Activated CD4-positive, alpha-beta T cell treated with anti-CD3 and anti-CD28 coated beads, Interleukin-2, amount 10 ng/mL, durations not matched to agents 24 days and 14 days (primary cell): ENCODE results near the gene PSMC3IP. TPM values are rescaled to one million over a fixed set of nuclear protein-coding genes. Genes with fewer than 3 reads are reported as not detected.

Experiments used
- DNase-seq: peaks from one replicate; pipeline ENCODE4 v3.0.0; 2022
- H3K27ac Mint-ChIP-seq: one replicate; pipeline ENCODE4 v1.8.0; 2022; ENCODE audit warnings: mild to moderate bottlenecking, mixed read lengths
- H3K27me3 Mint-ChIP-seq: one replicate; pipeline ENCODE4 v1.8.0; 2022; ENCODE audit warnings: mixed read lengths
- H3K36me3 Mint-ChIP-seq: one replicate; pipeline ENCODE4 v1.8.0; 2022; ENCODE audit warnings: low read depth, mild to moderate bottlenecking, mixed read lengths
- H3K4me1 Mint-ChIP-seq: one replicate; pipeline ENCODE4 v1.8.0; 2021; ENCODE audit warnings: mixed read lengths
- H3K4me3 Mint-ChIP-seq: one replicate; pipeline ENCODE4 v1.8.0; 2022; ENCODE audit warnings: mild to moderate bottlenecking, moderate library complexity, mixed read lengths
- H3K9me3 Mint-ChIP-seq: one replicate; pipeline ENCODE4 v1.8.0; 2021; ENCODE audit warnings: mixed read lengths
- intact Hi-C: fragments of 100-400 bp; cut with micrococcal nuclease; formaldehyde crosslinking; loops from one replicate; pipeline ENCODE4 v1.15.1; 2023
- total RNA-seq: library from RNA; stranded (reverse); gene quantifications from 2 replicates; pipeline ENCODE4 v1.2.3, GENCODE V29; 2022

PSMC3IP gene
- total RNA-seq, 1 donor from 2014 or later: 29.1 TPM

DNA sequence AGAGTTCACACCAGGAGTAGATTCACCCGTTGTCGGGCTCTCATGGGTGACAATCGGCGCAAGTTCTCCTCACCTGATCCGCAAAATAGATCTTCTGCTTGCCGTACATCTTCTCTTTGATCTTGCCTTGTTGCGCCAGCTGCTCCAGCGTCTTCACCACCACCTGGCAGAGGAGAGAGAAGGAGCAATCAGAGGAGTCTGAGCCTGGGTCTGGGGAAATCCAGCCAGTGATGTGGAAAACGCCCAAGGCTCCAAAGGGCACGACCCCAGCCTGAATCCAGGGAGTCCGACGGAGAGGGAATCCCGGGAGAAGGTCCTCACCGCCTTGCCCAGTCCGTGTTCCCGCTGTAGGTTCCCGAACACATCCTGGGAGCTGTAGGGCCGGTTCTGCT, 393 bp downstream of the PSMC3IP start:
- H3K27me3 Mint-ChIP-seq: no peaks in the 10 kb centered on the region
- H3K4me3 Mint-ChIP-seq: peak overlapping the region; percentile 88
- H3K9me3 Mint-ChIP-seq: no peaks in the 10 kb centered on the region
- peaks cover 31% of the 10 kb centered on the region for H3K4me1 Mint-ChIP-seq
- intact Hi-C loops: loop anchor here (1.0 to 5.0 kb wide), 5 partner anchors 10 to 245 kb away; partner anchors contain the start of genes BECN1, COASY, MLX and RETREG3
- peak; percentile 69 for DNase-seq
- H3K36me3 Mint-ChIP-seq: peaks cover 49% of the 10 kb centered on the region
- H3K27ac Mint-ChIP-seq: peak overlapping the region; percentile 96

DNA sequence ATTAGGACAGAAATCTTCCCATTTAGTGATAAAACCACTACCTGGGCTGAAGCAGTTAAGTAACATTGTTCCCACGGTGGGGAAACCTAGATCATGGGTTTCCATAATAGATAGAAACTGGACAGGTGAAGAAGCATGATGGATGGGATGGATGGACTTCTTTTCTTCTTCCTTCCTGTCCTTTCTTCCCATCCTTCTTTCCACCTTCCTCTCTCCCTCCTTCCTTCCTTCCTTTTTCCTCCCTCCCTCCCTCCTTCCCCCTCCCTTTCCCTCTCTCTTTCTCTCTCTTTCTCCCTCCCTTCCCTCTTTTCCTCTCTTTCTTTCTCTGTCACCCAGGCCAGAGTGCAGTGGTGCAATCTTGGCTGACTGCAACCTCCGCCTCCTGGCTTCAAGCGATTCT, 3.1 kb downstream of the PSMC3IP start:
- DNase-seq: no peak
- intact Hi-C loops: no loop called here
- peaks cover 59% of the 10 kb centered on the region for H3K36me3 Mint-ChIP-seq
- H3K27ac Mint-ChIP-seq: no peak overlapping the region
- no peak overlapping the region for H3K4me3 Mint-ChIP-seq
- H3K9me3 Mint-ChIP-seq: no peaks in the 10 kb centered on the region
- no peaks in the 10 kb centered on the region for H3K27me3 Mint-ChIP-seq
- H3K4me1 Mint-ChIP-seq: peaks cover 34% of the 10 kb centered on the region

DNA sequence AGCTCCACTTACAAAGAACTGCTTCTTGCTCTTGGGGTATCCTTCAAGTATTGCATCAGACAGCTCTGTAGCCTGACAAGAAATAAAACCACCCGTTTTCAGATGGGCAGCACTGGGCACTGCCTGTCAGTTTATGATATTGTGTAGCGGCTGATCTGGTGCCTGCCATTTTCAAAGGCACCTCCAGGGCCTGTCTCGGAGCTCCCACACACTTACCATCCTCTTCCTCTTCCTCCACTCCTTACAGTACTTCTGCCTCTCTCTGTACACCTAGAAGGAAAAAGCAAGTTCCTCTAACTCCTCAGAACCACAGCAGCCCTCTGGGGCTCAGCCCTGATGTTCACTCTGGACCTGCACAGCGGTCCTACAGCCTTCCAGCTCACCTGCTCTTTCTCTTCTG, 4.4 kb downstream of the PSMC3IP start:
- H3K36me3 Mint-ChIP-seq: peaks cover 64% of the 10 kb centered on the region
- H3K27ac Mint-ChIP-seq: no peak overlapping the region
- H3K4me3 Mint-ChIP-seq: no peak overlapping the region
- H3K27me3 Mint-ChIP-seq: no peaks in the 10 kb centered on the region
- intact Hi-C loops: no loop called here
- no peak for DNase-seq
- peaks cover 36% of the 10 kb centered on the region for H3K4me1 Mint-ChIP-seq
- no peaks in the 10 kb centered on the region for H3K9me3 Mint-ChIP-seq

DNA sequence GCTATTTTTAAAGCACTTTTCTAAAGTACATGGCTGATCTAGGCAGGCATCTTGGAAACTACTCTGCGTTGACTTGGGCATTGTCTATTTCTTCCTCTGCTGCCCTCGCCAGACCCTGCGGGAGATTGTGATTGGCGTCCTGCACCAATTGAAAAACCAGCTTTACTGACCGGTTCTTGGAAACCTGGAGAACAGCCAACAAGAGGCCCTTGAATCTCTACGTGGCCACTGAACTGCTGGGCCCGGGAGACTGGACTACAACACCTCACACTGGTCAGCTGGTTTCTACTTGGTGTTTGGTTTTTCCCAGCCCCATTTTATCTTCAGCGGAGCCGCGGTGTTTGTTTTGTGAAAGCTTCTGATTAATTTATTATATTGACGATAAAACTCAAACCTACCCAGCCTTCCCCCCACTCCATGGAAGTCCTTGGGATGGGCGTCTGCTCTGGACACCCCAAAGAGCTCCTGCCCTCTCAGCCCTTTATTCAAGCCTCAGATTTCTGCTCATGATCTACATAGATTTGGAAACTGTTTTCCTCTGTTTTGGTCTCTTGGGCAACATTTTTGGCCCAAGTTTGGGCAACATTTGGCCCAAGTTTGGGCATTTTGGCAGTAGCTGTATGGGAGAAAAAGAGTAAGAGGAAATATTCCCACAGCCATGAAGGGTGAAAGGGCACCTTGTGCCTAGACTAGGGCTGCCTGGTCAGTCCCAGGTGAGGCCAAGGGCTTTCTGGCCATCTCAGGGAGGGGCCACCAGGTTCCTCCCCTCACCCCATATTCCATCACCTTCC, 5.9 kb downstream of the PSMC3IP start:
- H3K27ac Mint-ChIP-seq: no peak overlapping the region
- no peaks in the 10 kb centered on the region for H3K27me3 Mint-ChIP-seq
- DNase-seq: no peak
- peaks cover 35% of the 10 kb centered on the region for H3K4me1 Mint-ChIP-seq
- intact Hi-C loops: no loop called here
- H3K36me3 Mint-ChIP-seq: peaks cover 64% of the 10 kb centered on the region
- H3K4me3 Mint-ChIP-seq: no peak overlapping the region
- H3K9me3 Mint-ChIP-seq: no peaks in the 10 kb centered on the region

DNA sequence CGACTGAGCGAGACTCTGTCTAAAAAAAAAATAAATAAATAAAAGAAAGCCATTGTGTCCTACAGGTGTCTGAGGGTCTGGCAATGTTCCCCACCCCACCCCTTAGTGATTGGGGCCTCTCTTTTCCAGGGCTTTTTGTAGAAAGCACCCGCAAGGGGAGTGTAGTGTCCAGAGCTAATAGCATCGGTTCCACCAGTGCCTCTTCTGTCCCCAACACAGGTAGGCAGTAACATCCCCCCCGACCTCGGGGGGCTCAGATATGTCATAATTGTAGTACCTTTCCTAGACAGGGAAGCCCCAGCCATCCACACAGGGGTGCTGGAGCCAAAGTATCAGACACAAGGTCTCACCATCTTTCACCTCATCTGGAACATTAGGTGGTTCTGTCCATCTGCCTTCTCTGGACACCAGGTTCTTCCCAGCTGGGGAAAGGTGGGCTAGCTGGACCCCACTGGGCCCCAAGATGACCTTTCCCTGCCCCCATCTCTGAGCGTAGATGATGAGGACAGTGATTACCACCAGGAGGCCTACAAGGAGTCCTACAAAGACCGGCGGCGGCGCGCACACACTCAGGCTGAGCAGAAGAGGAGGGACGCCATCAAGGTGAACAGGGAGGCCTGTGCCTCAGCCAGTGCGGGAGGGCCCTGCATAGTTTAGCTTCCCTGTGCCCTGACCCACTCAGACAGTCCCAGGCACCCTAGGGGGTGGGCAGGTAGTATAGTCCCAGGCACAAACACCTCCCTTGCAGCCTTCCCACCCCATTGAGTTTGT, 9.0 kb downstream of the PSMC3IP start:
- intact Hi-C loops: no loop called here
- peaks cover 32% of the 10 kb centered on the region for H3K4me1 Mint-ChIP-seq

DNA sequence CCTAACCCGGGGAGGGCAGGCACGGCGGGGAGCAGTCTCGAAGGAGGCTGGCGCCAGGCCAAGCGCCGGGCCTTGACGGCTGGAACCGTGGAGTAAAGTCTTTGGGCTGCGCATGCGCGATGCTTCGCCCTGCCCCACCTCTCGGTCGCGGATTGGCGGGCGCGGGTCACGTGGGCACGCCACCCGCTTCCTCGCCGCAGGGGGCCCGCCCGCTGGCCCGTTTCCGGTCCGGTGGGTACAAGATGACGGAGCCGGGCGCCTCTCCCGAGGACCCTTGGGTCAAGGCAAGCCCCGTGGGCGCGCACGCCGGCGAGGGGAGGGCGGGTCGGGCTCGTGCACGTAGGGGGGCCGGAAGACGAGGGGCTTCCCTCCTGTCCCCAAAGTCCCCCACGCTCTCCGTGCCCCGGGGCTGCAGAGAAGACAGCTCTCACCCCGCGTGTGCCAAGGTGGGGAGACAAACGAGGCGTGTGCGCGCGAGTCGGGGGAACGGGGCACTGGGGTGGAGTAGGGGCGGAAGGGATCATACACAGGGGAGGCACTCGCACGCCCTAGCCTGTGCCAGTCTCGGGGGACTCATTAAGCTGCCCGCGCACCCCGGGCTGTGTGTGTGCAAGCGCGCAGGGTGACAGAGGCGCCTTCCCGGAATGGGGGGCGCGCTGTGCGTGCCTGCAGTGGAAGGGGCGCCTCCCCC, 10.5 kb downstream of the PSMC3IP start, which contains the start of gene MLX:
MLX (plus strand) TSS at position 218 of the 691 bp plus-strand sequence; CDS start at position 243, 25 bp downstream.
- intact Hi-C loops: loop anchor here (1.0 kb wide), 1 partner anchor 10 kb away; the partner anchor contains the start of gene PSMC3IP

More for the DNA sequence above, 9.0 kb downstream of the PSMC3IP start:
- Mint-ChIP-seq H3K27ac (peak overlapping the region; percentile 29), H3K36me3 (peaks cover 58% of the 10 kb centered on the region), H3K9me3 (no peaks in the 10 kb centered on the region), H3K27me3 (no peaks in the 10 kb centered on the region), H3K4me3 (peak overlapping the region; percentile 54)
- DNase-seq: no peak

DNA sequence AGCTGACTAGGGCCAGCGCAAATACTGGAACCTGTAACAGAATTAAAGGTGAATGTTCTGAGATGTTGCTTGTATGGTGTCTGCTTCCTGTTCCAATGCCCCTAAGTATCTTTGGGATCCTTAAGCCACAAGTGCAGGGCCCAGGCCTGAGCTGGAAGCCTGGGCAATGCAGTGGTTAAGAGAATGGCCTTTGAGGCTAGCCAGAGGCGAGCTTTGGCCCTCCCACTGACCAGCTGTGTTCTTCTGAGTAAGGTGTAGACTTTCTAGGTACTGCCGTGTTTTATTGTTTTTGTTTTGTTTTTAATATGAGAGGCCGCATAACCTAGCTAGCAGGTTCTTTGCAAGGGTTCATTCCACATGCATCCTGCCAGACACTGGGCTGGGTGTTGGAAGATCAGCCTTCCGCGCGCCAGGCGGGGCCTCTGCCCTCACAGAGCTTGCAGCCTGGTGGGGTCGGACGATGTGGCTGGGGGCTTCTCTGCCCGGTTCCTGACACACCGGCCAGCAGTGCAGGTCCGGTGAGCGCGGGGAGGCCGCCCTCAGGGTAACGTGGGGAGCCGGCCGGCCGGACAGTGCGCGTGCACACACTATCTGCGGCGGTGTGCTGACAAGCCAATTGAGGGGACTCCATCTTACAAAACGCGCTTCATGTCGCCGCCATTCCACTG, 11.2 kb downstream of the PSMC3IP start:
- intact Hi-C loops: no loop called here
- Mint-ChIP-seq H3K27me3 (no peaks in the 10 kb centered on the region), H3K4me1 (peaks cover 36% of the 10 kb centered on the region), H3K27ac (peak overlapping the region; percentile 96), H3K9me3 (no peaks in the 10 kb centered on the region), H3K36me3 (peaks cover 46% of the 10 kb centered on the region), H3K4me3 (peak overlapping the region; percentile 98)
- no peak for DNase-seq

More for the DNA sequence above, 10.5 kb downstream of the PSMC3IP start, which contains the start of gene MLX:
- Mint-ChIP-seq H3K27me3 (no peaks in the 10 kb centered on the region), H3K36me3 (peaks cover 52% of the 10 kb centered on the region), H3K4me3 (peak within 1 kb of the TSS; percentile 98), H3K4me1 (peaks cover 34% of the 10 kb centered on the region), H3K27ac (peak within 1 kb of the TSS; percentile 96), H3K9me3 (no peaks in the 10 kb centered on the region)
- DNase-seq: peak; percentile 98

DNA sequence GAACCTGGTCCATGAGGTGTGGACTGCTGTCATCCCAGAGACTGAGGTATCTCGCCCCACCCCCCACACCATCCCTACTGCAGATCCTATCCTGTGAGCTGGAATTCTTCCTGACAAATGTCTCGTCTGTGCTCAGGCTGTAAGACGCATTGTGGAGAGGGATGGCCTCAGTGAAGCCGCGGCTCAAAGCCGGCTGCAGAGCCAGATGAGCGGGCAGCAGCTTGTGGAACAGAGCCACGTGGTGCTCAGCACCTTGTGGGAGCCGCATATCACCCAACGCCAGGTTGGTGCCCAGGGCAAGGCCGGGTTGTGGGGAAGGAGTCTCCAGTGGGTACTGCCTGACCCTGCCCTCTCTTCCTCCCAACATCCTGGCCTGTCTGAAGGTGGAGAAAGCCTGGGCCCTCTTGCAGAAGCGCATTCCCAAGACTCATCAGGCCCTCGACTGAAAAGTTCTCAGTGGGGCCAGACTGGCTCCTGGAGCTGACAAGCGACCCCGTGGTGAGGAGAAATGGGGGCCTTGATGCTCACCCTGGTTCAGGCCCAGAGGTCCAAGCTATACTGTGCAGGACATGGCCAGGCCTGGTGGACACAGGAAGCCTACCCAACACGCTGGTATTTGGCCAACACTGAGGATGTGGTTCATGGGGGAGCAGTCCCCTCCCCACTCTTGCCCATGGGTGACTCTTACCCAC, 11.9 kb downstream of the PSMC3IP start:
- no peaks in the 10 kb centered on the region for H3K27me3 Mint-ChIP-seq
- peaks cover 40% of the 10 kb centered on the region for H3K36me3 Mint-ChIP-seq
- H3K9me3 Mint-ChIP-seq: no peaks in the 10 kb centered on the region
- peak; percentile 63 for DNase-seq
- H3K4me1 Mint-ChIP-seq: peaks cover 34% of the 10 kb centered on the region
- intact Hi-C loops: no loop called here
- H3K4me3 Mint-ChIP-seq: no peak overlapping the region
- peak overlapping the region; percentile 96 for H3K27ac Mint-ChIP-seq

DNA sequence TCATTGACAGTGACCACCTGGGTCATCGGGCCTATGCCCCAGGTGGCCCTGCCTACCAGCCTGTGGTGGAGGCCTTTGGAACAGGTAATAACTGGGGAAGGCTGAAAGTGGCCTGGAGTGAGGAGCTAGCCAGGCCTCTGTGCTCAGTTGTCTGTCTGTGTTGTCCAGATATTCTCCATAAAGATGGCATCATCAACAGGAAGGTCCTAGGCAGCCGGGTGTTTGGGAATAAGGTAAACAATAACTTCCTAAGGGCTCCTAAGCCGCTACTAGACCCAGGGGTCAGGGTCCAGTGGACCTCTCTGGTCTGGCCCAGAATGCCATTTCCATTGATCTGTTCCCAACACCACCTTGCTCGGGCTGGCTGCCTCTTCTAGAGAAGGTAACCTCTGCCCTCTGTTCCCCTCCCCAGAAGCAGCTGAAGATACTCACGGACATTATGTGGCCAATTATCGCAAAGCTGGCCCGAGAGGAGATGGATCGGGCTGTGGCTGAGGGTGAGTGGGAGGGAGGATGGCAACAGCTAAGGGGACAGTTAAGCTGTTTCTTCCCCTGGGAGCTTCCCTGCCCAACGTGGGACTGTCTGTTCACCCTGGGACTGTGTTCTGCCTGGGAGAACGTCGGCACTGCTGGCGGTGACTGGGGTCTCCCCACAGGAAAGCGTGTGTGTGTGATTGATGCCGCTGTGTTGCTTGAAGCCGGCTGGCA, 12.6 kb downstream of the PSMC3IP start:
- DNase-seq: no peak
- peaks cover 34% of the 10 kb centered on the region for H3K4me1 Mint-ChIP-seq
- H3K27ac Mint-ChIP-seq: no peak overlapping the region
- peaks cover 36% of the 10 kb centered on the region for H3K36me3 Mint-ChIP-seq
- H3K9me3 Mint-ChIP-seq: no peaks in the 10 kb centered on the region
- intact Hi-C loops: no loop called here
- no peak overlapping the region for H3K4me3 Mint-ChIP-seq
- H3K27me3 Mint-ChIP-seq: no peaks in the 10 kb centered on the region

DNA sequence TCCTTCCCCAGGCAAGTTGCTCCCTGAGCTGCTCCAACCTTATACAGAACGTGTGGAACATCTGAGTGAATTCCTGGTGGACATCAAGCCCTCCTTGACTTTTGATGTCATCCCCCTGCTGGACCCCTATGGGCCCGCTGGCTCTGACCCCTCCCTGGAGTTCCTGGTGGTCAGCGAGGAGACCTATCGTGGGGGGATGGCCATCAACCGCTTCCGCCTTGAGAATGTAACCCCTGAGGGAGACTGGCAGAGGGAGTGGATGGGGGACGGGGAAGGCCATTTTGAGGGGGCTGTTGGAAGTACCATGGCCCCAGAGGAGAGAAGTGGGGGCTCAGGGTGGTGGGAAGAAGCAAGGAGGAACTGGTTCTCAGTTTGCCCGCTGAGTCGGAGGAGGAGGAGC, 13.6 kb downstream of the PSMC3IP start:
- H3K36me3 Mint-ChIP-seq: peaks cover 29% of the 10 kb centered on the region
- no peaks in the 10 kb centered on the region for H3K27me3 Mint-ChIP-seq
- no peak for DNase-seq
- no peaks in the 10 kb centered on the region for H3K9me3 Mint-ChIP-seq
- H3K27ac Mint-ChIP-seq: peak overlapping the region; percentile 51
- intact Hi-C loops: loop anchor here (2.0 kb wide), 1 partner anchor 45 kb away; the partner anchor contains the start of genes RETREG3 and TUBG1
- H3K4me3 Mint-ChIP-seq: peak overlapping the region; percentile 89
- peaks cover 27% of the 10 kb centered on the region for H3K4me1 Mint-ChIP-seq

DNA sequence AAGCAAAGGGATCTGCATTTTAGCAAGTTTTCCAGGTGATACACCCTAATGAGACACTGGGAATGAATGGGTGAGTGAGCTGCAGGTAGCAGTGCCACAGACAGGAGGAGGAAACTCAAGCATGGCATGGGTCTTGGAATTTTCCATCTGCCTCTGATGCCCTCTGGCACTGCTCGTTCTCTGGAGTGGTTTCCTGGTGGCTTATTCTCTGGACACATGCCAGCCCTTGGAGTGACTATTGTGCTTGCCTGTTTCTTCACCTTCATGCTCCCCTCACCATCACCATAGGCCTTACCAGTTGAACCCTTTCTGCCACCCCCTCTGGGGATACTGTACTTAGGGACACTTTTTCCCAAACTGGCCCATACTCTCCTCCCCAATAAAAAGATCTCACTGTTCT, 14.0 kb downstream of the PSMC3IP start:
- H3K36me3 Mint-ChIP-seq: peaks cover 25% of the 10 kb centered on the region
- DNase-seq: no peak
- intact Hi-C loops: loop anchor here (2.0 kb wide), 1 partner anchor 45 kb away; the partner anchor contains the start of genes RETREG3 and TUBG1
- peaks cover 24% of the 10 kb centered on the region for H3K4me1 Mint-ChIP-seq
- no peaks in the 10 kb centered on the region for H3K9me3 Mint-ChIP-seq
- H3K27me3 Mint-ChIP-seq: no peaks in the 10 kb centered on the region
- H3K27ac Mint-ChIP-seq: peak overlapping the region; percentile 51
- H3K4me3 Mint-ChIP-seq: peak overlapping the region; percentile 89

DNA sequence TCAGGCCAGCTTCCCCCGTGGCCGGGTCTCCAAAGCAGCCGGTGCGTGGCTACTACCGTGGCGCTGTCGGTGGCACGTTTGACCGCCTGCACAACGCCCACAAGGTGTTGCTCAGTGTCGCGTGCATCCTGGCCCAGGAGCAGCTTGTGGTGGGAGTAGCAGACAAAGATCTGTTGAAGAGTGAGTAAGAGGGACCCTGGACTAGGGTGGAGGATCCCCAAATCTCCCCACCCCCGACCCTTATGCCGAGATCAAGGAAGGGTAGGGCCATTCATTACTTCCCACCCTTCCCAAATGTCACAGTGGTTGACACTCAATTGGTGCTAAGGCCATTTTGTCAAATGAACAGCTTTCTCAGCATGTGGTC, 14.4 kb downstream of the PSMC3IP start:
- Mint-ChIP-seq H3K36me3 (peaks cover 24% of the 10 kb centered on the region), H3K4me3 (peak overlapping the region; percentile 89), H3K4me1 (peaks cover 23% of the 10 kb centered on the region), H3K27me3 (no peaks in the 10 kb centered on the region), H3K27ac (peak overlapping the region; percentile 93), H3K9me3 (no peaks in the 10 kb centered on the region)
- DNase-seq: no peak
- intact Hi-C loops: loop anchor here (2.0 kb wide), 1 partner anchor 46 kb away; the partner anchor contains the start of genes RETREG3 and TUBG1
